ENCODE measurements around the gene TGM6. TPM values are rescaled to one million over a fixed set of nuclear protein-coding genes. Genes with fewer than 3 reads are reported as not detected.

Gene TGM6
- polyA plus RNA-seq, 1 donor, result not detected

GRCh38 chr20:2480381-2480780, 99.7 kb downstream of the TGM6 start:
- no peaks in the 10 kb centered on the region for H3K27me3 ChIP-seq (ENCODE audit: control insufficient read depth, insufficient read depth, low read length)
- H3K36me3 ChIP-seq (ENCODE audit: control insufficient read depth, insufficient read depth, low read length), result peaks cover 44% of the 10 kb centered on the region
- DNase-seq, result no peak
- H3K4me3 ChIP-seq (ENCODE audit: low read length), result no peak overlapping the region
- WGBS (ENCODE audit: insufficient coverage, low lambda C conversion rate), result 100% methylated on average over 1 of the region's 2 CpGs
- no peak overlapping the region for H3K27ac ChIP-seq (ENCODE audit: low read length)
- no peaks in the 10 kb centered on the region for H3K9me3 ChIP-seq (ENCODE audit: control insufficient read depth, low read depth, low read length)
- no peaks in the 10 kb centered on the region for H3K4me1 ChIP-seq (ENCODE audit: control insufficient read depth, insufficient read depth, low read length)

Other genes starting within 250 kb of the TGM6 start
- gene TGM3, start 84.9 kb upstream of the TGM6 start, polyA plus RNA-seq, result 0.25 TPM
- 143 TPM for gene SNRPB, start 89.9 kb downstream of the TGM6 start, polyA plus RNA-seq
- 10.2 TPM for gene ZNF343, start 128.0 kb downstream of the TGM6 start, polyA plus RNA-seq
- 0.45 TPM for gene TMC2, start 155.7 kb downstream of the TGM6 start, polyA plus RNA-seq

Data from large intestine (tissue), 3 donors.